Astrocyte of the cerebellum (primary cell): Measurements from ENCODE around the gene DPP4.
"Not testable (repeated sequence)": the region's sequence is repeated elsewhere in the genome, so short reads cannot be mapped to it uniquely, and the experiment has no call there.

Experiments used
- DNase-seq: peaks from one replicate; pipeline ENCODE4 v3.0.0-alpha.2; 2011; ENCODE audit warnings: low read depth
- H3K4me3 ChIP-seq: 2 replicates; pipeline ENCODE4 v1.5.1; 2011; ENCODE audit warnings: mild to moderate bottlenecking, low read depth, low read length, moderate library complexity
- in situ Hi-C: cut with HindIII; loops from 2 replicates; pipeline ENCODE4 v1.10.0; 2017; ENCODE audit warnings: low sequenced_read_pairs
- TF ChIP-seq, protein P1 (sequence below): IDR thresholded peaks from 2 replicates; pipeline ENCODE4 v1.5.1; 2012; ENCODE audit warnings: low read length, low read depth, moderate library complexity, mild to moderate bottlenecking; ENCODE audit errors: missing control alignments

DPP4 gene

GRCh38 chr2:161980976-161981375, 93.0 kb downstream of the DPP4 start:
- no peak for DNase-seq
- TF ChIP-seq, protein P1, sequence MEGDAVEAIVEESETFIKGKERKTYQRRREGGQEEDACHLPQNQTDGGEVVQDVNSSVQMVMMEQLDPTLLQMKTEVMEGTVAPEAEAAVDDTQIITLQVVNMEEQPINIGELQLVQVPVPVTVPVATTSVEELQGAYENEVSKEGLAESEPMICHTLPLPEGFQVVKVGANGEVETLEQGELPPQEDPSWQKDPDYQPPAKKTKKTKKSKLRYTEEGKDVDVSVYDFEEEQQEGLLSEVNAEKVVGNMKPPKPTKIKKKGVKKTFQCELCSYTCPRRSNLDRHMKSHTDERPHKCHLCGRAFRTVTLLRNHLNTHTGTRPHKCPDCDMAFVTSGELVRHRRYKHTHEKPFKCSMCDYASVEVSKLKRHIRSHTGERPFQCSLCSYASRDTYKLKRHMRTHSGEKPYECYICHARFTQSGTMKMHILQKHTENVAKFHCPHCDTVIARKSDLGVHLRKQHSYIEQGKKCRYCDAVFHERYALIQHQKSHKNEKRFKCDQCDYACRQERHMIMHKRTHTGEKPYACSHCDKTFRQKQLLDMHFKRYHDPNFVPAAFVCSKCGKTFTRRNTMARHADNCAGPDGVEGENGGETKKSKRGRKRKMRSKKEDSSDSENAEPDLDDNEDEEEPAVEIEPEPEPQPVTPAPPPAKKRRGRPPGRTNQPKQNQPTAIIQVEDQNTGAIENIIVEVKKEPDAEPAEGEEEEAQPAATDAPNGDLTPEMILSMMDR = no peak
- in situ Hi-C loops = no loop called here
- no peak overlapping the region for H3K4me3 ChIP-seq

- in situ Hi-C loops = no loop called here
- DNase-seq = no peak
- H3K4me3 ChIP-seq = no peak overlapping the region
- TF ChIP-seq, protein P1 = no peak
These were observed 94.5 kb downstream of the DPP4 start for GRCh38 chr2:161979490-161979889.

DNA sequence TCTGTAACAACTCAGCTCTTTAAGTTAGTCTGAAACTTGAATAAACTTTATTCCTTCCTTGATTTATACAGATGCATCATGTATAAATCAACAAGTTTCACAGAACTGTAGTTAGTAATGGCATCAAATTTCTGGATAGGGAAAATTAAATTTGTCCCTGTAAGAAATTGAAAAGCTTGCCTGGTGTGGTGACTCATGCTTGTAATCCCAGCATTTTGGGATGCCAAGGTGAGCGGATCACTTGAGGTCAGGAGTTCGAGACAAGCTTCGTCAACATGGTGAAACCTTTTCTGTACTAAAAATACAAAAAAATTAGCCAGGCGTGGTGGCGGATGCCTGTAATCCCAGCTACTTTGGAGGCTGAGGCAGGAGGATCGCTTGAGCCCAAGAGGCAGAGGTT, 96.1 kb downstream of the DPP4 start:
- in situ Hi-C loops, DNase-seq, H3K4me3 ChIP-seq: not testable (repeated sequence)

DNA sequence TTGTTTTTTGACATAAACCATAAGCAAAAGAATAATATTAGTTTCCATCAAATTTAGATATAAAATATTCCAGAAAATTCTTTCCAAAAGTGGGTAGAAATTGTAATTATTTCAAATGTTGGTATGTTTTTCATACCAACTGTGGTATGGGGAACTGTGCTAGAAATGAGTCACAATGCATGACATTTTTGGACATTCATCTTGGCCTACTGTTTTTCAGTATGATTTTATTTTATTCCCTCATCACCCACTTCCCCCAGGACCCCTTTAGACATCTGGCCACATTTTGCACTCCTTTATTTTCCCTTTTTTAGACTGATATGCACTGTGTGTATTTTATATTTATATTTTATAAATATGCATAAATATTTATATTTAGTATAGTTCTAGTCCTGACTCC, 97.1 kb downstream of the DPP4 start:
- no peak overlapping the region for H3K4me3 ChIP-seq
- TF ChIP-seq, protein P1 = no peak
- in situ Hi-C loops = no loop called here
- DNase-seq = no peak

DNA sequence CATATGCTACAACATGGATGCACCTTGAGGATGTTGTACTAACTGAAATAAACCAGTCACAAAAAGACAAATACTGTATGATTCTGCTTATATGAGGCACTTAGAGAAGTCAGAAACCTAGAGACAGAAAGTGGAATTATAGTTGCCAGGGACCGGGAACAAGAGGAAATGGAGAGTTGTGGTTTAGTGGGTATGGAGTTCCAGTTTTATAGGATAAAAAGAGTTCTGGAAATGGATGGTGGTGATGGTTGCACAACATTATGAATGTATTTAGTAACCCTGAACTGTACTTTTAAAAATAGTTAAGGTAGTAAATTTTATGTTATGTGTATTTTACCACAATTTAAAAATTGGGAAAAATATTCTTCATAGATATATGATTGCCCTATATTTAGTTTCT, 97.7 kb downstream of the DPP4 start:
- TF ChIP-seq, protein P1 = no peak
- no peak for DNase-seq
- no peak overlapping the region for H3K4me3 ChIP-seq
- in situ Hi-C loops = no loop called here

DNA sequence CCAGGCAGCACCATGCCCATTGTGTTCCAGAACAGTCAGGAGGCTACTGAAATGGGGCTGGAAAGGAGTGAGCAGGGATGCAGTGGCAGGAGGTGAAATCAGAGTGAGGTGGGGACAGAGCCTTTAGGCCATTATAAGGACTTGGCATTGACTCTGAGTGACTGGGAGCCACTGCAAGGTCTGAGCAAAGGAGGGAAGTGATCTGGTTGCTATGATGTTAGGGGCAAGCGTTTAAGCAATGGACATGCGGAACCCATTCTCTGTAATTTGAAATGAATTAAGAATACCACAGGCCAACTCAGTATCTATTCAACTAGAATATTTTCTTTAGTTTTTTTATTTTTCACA, 98.2 kb downstream of the DPP4 start:
- in situ Hi-C loops = no loop called here
- TF ChIP-seq, protein P1 = no peak
- H3K4me3 ChIP-seq = no peak overlapping the region
- DNase-seq = no peak

DNA sequence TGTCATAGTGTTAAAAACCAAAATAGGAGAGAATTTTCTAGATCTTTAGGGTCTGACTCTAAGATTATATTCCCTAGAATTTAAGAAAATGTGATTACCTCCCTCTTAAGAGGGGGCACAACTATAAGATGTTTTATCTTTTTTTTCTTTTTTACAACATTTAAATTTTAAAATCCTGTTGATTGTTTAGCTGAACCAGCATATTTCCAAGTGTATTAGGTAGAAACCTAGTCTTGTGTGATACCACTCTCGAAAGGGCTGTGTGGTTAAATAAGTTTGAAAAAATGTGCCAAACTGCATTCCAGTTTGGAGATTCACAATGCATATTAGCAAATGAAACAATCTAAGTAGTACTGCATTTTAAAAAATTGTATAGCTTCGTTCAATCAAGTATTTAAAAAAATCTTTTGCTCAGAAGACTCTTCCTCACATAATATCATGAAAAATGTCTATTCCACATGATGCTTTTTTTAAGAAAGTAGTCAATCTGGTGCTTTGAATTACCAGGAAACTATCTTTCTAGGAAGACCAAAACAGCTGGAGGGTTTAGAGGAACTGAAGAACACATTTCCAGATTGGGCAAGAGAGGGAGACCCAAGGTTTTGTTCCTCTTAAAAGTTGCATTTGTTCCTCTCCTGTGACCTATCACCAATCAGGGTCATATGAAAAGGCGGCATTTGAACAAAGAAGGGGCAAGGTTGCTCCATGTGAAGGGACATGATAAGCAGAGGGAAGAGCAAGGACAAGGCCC, 98.8 kb downstream of the DPP4 start:
- TF ChIP-seq, protein P1 = no peak

More for the DNA sequence above, 98.8 kb downstream of the DPP4 start:
- DNase-seq = no peak
- in situ Hi-C loops = no loop called here
- no peak overlapping the region for H3K4me3 ChIP-seq
